KMS-11 (cell line): ENCODE data around the gene IL31RA.

Source experiments
- H2AFZ ChIP-seq: fragments of 200-600 bp; sonication (generic); 2 replicates; pipeline ENCODE4 v1.6.1; 2016; ENCODE audit warnings: antibody characterized with exemption, mixed run types, low read depth
- H3K27ac ChIP-seq: fragments of 200-600 bp; sonication (generic); 2 replicates; pipeline ENCODE4 v1.6.1; 2016; ENCODE audit warnings: mild to moderate bottlenecking, mixed run types
- H3K27me3 ChIP-seq: fragments of 200-600 bp; sonication (generic); 2 replicates; pipeline ENCODE4 v1.6.1; 2017; ENCODE audit warnings: mild to moderate bottlenecking, low read depth, mixed run types, moderate library complexity; ENCODE audit not compliant: insufficient read depth
- H3K36me3 ChIP-seq: fragments of 200-600 bp; sonication (generic); 2 replicates; pipeline ENCODE4 v1.6.1; 2017; ENCODE audit warnings: mild to moderate bottlenecking, mixed run types; ENCODE audit not compliant: insufficient read depth
- H3K4me1 ChIP-seq: fragments of 200-600 bp; sonication (generic); 2 replicates; pipeline ENCODE4 v1.6.1; 2016; ENCODE audit warnings: mild to moderate bottlenecking, low read depth, mixed run types; ENCODE audit not compliant: poor library complexity, severe bottlenecking
- H3K4me2 ChIP-seq: fragments of 200-600 bp; sonication (generic); 2 replicates; pipeline ENCODE4 v1.7.0; 2016; ENCODE audit warnings: mild to moderate bottlenecking, mixed run types
- H3K4me3 ChIP-seq: fragments of 200-600 bp; sonication (generic); IDR thresholded peaks from 2 replicates; pipeline ENCODE4 v1.6.1; 2017; ENCODE audit warnings: low read depth, low read length, mixed read lengths; ENCODE audit not compliant: insufficient read depth
- H3K79me2 ChIP-seq: fragments of 200-600 bp; sonication (generic); 2 replicates; pipeline ENCODE4 v1.6.1; 2016; ENCODE audit warnings: low read depth, mixed run types; ENCODE audit not compliant: insufficient read depth
- H3K9ac ChIP-seq: fragments of 200-600 bp; sonication (generic); 2 replicates; pipeline ENCODE4 v1.6.1; 2016; ENCODE audit warnings: mild to moderate bottlenecking, mixed run types
- H4K20me1 ChIP-seq: fragments of 200-600 bp; sonication (generic); 2 replicates; pipeline ENCODE4 v1.6.1; 2016; ENCODE audit warnings: mild to moderate bottlenecking, mixed run types; ENCODE audit not compliant: insufficient read depth
- TF ChIP-seq, protein P1 (sequence below): fragments of 200-600 bp; sonication (generic); conservative IDR thresholded peaks from 2 replicates; pipeline ENCODE4 v1.6.1; 2017; ENCODE audit warnings: low read depth, mild to moderate bottlenecking, antibody characterized with exemption, low read length, moderate library complexity, mixed read lengths

Gene IL31RA

DNA sequence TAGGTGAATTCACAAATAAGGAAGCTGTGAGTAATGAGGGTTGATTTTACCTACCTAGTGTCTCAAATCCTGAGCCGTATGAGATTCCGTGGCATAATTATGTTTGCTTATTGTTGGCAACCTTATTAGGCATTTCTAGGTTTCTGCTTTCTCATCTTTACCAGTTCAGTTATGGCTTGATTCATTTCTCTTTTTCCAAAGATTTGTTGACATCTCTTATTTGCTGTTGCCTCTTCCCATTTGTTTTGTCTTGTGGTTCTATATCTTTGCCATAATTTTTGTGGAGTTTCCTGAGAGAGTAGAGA, 470 bp downstream of the IL31RA start:
- Histone ChIP-seq H3K27me3 (no peaks in the 10 kb centered on the region), H3K79me2 (no peaks in the 10 kb centered on the region), H3K36me3 (no peaks in the 10 kb centered on the region), H3K9ac (no peak overlapping the region), H3K4me1 (no peaks in the 10 kb centered on the region), H3K4me3 (no peak overlapping the region), H3K4me2 (no peak overlapping the region), H3K27ac (no peak overlapping the region), H2AFZ (no peak overlapping the region), H4K20me1 (no peaks in the 10 kb centered on the region)
- TF ChIP-seq, protein P1, sequence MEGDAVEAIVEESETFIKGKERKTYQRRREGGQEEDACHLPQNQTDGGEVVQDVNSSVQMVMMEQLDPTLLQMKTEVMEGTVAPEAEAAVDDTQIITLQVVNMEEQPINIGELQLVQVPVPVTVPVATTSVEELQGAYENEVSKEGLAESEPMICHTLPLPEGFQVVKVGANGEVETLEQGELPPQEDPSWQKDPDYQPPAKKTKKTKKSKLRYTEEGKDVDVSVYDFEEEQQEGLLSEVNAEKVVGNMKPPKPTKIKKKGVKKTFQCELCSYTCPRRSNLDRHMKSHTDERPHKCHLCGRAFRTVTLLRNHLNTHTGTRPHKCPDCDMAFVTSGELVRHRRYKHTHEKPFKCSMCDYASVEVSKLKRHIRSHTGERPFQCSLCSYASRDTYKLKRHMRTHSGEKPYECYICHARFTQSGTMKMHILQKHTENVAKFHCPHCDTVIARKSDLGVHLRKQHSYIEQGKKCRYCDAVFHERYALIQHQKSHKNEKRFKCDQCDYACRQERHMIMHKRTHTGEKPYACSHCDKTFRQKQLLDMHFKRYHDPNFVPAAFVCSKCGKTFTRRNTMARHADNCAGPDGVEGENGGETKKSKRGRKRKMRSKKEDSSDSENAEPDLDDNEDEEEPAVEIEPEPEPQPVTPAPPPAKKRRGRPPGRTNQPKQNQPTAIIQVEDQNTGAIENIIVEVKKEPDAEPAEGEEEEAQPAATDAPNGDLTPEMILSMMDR: no peak

GRCh38 chr5:55852503-55852902, 1.3 kb downstream of the IL31RA start:
- H3K4me2 ChIP-seq: no peak overlapping the region
- H3K27ac ChIP-seq: no peak overlapping the region
- no peak overlapping the region for H3K9ac ChIP-seq
- H3K36me3 ChIP-seq: no peaks in the 10 kb centered on the region
- no peaks in the 10 kb centered on the region for H3K79me2 ChIP-seq
- H3K4me1 ChIP-seq: no peaks in the 10 kb centered on the region
- no peaks in the 10 kb centered on the region for H4K20me1 ChIP-seq
- no peak overlapping the region for H2AFZ ChIP-seq
- TF ChIP-seq, protein P1: no peak
- no peaks in the 10 kb centered on the region for H3K27me3 ChIP-seq
- no peak overlapping the region for H3K4me3 ChIP-seq

DNA sequence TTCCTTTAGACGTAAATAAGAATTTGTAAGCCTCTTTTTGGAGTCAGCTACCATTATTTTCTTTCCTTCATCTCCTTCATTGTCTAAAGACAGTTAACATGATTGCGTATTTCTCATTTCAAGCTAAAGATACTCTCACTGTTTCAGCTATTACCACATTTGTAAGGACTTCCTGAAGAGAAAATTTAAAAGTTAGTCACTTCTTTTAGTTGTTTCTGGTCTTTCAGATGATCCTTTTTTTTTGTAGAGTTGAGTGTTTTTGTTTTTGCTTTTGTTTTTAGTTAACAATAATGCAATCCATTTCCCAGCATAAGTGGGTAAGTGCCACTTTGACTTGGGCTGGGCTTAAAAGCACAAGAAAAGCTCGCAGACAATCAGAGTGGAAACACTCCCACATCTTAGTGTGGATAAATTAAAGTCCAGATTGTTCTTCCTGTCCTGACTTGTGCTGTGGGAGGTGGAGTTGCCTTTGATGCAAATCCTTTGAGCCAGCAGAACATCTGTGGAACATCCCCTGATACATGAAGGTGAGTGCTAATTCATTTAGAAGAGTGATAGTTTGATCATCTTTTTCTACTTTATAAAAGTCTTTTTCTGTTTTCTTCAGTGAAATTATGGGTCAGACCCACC, 2.0 kb downstream of the IL31RA start:
- H2AFZ ChIP-seq: no peak overlapping the region
- H3K27me3 ChIP-seq: no peaks in the 10 kb centered on the region
- no peak overlapping the region for H3K27ac ChIP-seq
- TF ChIP-seq, protein P1: no peak
- no peak overlapping the region for H3K9ac ChIP-seq
- no peaks in the 10 kb centered on the region for H3K36me3 ChIP-seq
- H3K4me1 ChIP-seq: no peaks in the 10 kb centered on the region
- no peaks in the 10 kb centered on the region for H3K79me2 ChIP-seq
- H3K4me2 ChIP-seq: no peak overlapping the region
- H3K4me3 ChIP-seq: no peak overlapping the region
- H4K20me1 ChIP-seq: no peaks in the 10 kb centered on the region

DNA sequence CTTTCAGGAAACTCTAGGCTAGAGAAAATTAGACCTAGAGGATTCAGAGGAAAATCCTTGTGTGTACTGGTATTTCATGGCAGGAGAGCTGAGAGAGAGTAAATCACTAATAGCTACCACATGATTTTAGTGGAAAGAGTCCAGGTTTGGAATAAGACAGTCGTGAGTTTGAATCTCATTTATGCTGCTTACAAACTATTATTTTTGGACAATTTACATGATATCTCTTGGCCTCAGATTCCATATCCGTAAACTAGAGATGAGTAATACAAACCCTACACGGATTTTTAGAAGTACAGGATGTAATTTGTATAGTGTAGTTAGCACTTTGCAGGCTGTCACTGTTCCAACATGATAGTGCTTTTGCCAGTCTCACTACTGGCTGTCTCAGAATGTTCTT, 2.7 kb downstream of the IL31RA start:
- Histone ChIP-seq H2AFZ (no peak overlapping the region), H3K36me3 (no peaks in the 10 kb centered on the region), H3K79me2 (no peaks in the 10 kb centered on the region), H3K4me2 (no peak overlapping the region), H3K4me3 (no peak overlapping the region), H4K20me1 (no peaks in the 10 kb centered on the region), H3K9ac (no peak overlapping the region), H3K27me3 (no peaks in the 10 kb centered on the region), H3K27ac (no peak overlapping the region), H3K4me1 (no peaks in the 10 kb centered on the region)
- TF ChIP-seq, protein P1: no peak
